ENCODE data around the gene TBC1D14. TPM values are rescaled to one million over a fixed set of nuclear protein-coding genes. Genes with fewer than 3 reads are reported as not detected.

The TBC1D14 gene
- total RNA-seq, 2 experiments from 2014 or later = 36.7 to 44.0 TPM

GRCh38 chr4:6963139-6963611, 53.5 kb downstream of the TBC1D14 start:
- intact Hi-C loops (cut with DNase I, micrococcal nuclease) = no loop called here
- H3K4me1 Mint-ChIP-seq = peaks cover 44% of the 10 kb centered on the region
- H3K9me3 Mint-ChIP-seq (ENCODE audit: low read depth) = no peaks in the 10 kb centered on the region
- no peak for DNase-seq
- no peaks in the 10 kb centered on the region for H3K27me3 Mint-ChIP-seq
- no peak overlapping the region for H3K4me3 Mint-ChIP-seq
- no peak overlapping the region for H3K27ac Mint-ChIP-seq
- CTCF ChIA-PET = interaction anchor here (0.6 to 1.9 kb wide), 3 partner anchors 9 to 76 kb away, joined by 3 to 10 read pairs (median 6); no protein-coding TSS in a partner anchor
- H3K36me3 Mint-ChIP-seq (ENCODE audit: low read depth) = no peaks in the 10 kb centered on the region
- POLR2A ChIA-PET = no interaction called here
- ATAC-seq = no peak

GRCh38 chr4:6964858-6965257, 55.2 kb downstream of the TBC1D14 start:
- ATAC-seq (no peak), DNase-seq (no peak)
- ChIA-PET POLR2A (no interaction called here), CTCF (interaction anchor here (0.6 to 1.3 kb wide), 3 partner anchors 9 to 244 kb away, joined by 3 to 6 read pairs (median 4); no protein-coding TSS in a partner anchor)
- Mint-ChIP-seq H3K36me3 (ENCODE audit: low read depth) (peaks cover 3% of the 10 kb centered on the region), H3K9me3 (ENCODE audit: low read depth) (no peaks in the 10 kb centered on the region), H3K27me3 (no peaks in the 10 kb centered on the region), H3K4me1 (peaks cover 41% of the 10 kb centered on the region), H3K4me3 (no peak overlapping the region), H3K27ac (no peak overlapping the region)
- intact Hi-C loops (cut with DNase I, micrococcal nuclease) = no loop called here

GRCh38 chr4:6965329-6965728, 55.7 kb downstream of the TBC1D14 start:
- H3K27me3 Mint-ChIP-seq = no peaks in the 10 kb centered on the region
- ATAC-seq (no peak), DNase-seq (no peak)
- no peak overlapping the region for H3K27ac Mint-ChIP-seq
- intact Hi-C loops (cut with DNase I, micrococcal nuclease) = no loop called here
- ChIA-PET POLR2A (no interaction called here), CTCF (interaction anchor here (0.6 to 1.7 kb wide), 4 partner anchors 9 to 245 kb away, joined by 3 to 7 read pairs (median 5); no protein-coding TSS in a partner anchor)
- H3K9me3 Mint-ChIP-seq (ENCODE audit: low read depth) = no peaks in the 10 kb centered on the region
- peaks cover 3% of the 10 kb centered on the region for H3K36me3 Mint-ChIP-seq (ENCODE audit: low read depth)
- H3K4me3 Mint-ChIP-seq = no peak overlapping the region
- peaks cover 41% of the 10 kb centered on the region for H3K4me1 Mint-ChIP-seq

- intact Hi-C loops (cut with DNase I, micrococcal nuclease) = no loop called here
- Mint-ChIP-seq H3K4me1 (peaks cover 29% of the 10 kb centered on the region), H3K27me3 (no peaks in the 10 kb centered on the region), H3K36me3 (ENCODE audit: low read depth) (peaks cover 3% of the 10 kb centered on the region), H3K4me3 (no peak overlapping the region), H3K9me3 (ENCODE audit: low read depth) (no peaks in the 10 kb centered on the region), H3K27ac (no peak overlapping the region)
- CTCF ChIA-PET = interaction anchor here (1.0 kb wide), 1 partner anchor 94 kb away, joined by 3 read pairs; no protein-coding TSS in a partner anchor
- ATAC-seq (no peak), DNase-seq (no peak)
- POLR2A ChIA-PET = no interaction called here
Measured at GRCh38 chr4:6967846-6968340, 58.3 kb downstream of the TBC1D14 start.

- H3K27ac Mint-ChIP-seq = no peak overlapping the region
- intact Hi-C loops (cut with DNase I, micrococcal nuclease) = no loop called here
- H3K36me3 Mint-ChIP-seq (ENCODE audit: low read depth) = peaks cover 3% of the 10 kb centered on the region
- H3K4me1 Mint-ChIP-seq = peaks cover 26% of the 10 kb centered on the region
- H3K4me3 Mint-ChIP-seq = no peak overlapping the region
- CTCF ChIA-PET = no interaction called here
- POLR2A ChIA-PET = no interaction called here
- ATAC-seq (no peak), DNase-seq (no peak)
- H3K27me3 Mint-ChIP-seq = no peaks in the 10 kb centered on the region
- H3K9me3 Mint-ChIP-seq (ENCODE audit: low read depth) = no peaks in the 10 kb centered on the region
Measured at GRCh38 chr4:6968496-6968895, 58.9 kb downstream of the TBC1D14 start.

GRCh38 chr4:6969826-6970800, 60.5 kb downstream of the TBC1D14 start:
- no peak for DNase-seq
- Mint-ChIP-seq H3K36me3 (ENCODE audit: low read depth) (peaks cover 3% of the 10 kb centered on the region), H3K9me3 (ENCODE audit: low read depth) (no peaks in the 10 kb centered on the region), H3K4me3 (no peak overlapping the region), H3K27me3 (no peaks in the 10 kb centered on the region), H3K4me1 (peaks cover 16% of the 10 kb centered on the region), H3K27ac (peak overlapping the region; percentile 49)
- no peak for ATAC-seq
- intact Hi-C loops (cut with DNase I, micrococcal nuclease) = no loop called here
- ChIA-PET POLR2A (no interaction called here), CTCF (no interaction called here)

- Mint-ChIP-seq H3K4me1 (peaks cover 10% of the 10 kb centered on the region), H3K4me3 (no peak overlapping the region), H3K27ac (no peak overlapping the region), H3K36me3 (ENCODE audit: low read depth) (peaks cover 5% of the 10 kb centered on the region), H3K27me3 (no peaks in the 10 kb centered on the region), H3K9me3 (ENCODE audit: low read depth) (no peaks in the 10 kb centered on the region)
- no peak for DNase-seq
- POLR2A ChIA-PET = no interaction called here
- intact Hi-C loops (cut with DNase I, micrococcal nuclease) = no loop called here
- CTCF ChIA-PET = interaction anchor here (0.6 to 1.8 kb wide), 4 partner anchors 9 to 42 kb away, joined by 3 to 6 read pairs (median 3); no protein-coding TSS in a partner anchor
- no peak for ATAC-seq
Measured at GRCh38 chr4:6971536-6972374, 62.1 kb downstream of the TBC1D14 start.

GRCh38 chr4:6972375-6972650, 62.7 kb downstream of the TBC1D14 start:
- no peak for ATAC-seq
- Mint-ChIP-seq H3K9me3 (ENCODE audit: low read depth) (no peaks in the 10 kb centered on the region), H3K27ac (no peak overlapping the region), H3K4me3 (no peak overlapping the region), H3K4me1 (peaks cover 10% of the 10 kb centered on the region), H3K36me3 (ENCODE audit: low read depth) (peaks cover 5% of the 10 kb centered on the region), H3K27me3 (no peaks in the 10 kb centered on the region)
- intact Hi-C loops (cut with DNase I, micrococcal nuclease) = no loop called here
- DNase-seq = no peak
- POLR2A ChIA-PET = no interaction called here
- CTCF ChIA-PET = interaction anchor here (0.6 to 1.8 kb wide), 4 partner anchors 9 to 42 kb away, joined by 3 to 6 read pairs (median 3); no protein-coding TSS in a partner anchor

GRCh38 chr4:6972911-6973310, 63.3 kb downstream of the TBC1D14 start:
- intact Hi-C loops (cut with DNase I, micrococcal nuclease) = no loop called here
- H3K27ac Mint-ChIP-seq = no peak overlapping the region
- no peak for DNase-seq
- H3K4me3 Mint-ChIP-seq = no peak overlapping the region
- H3K27me3 Mint-ChIP-seq = no peaks in the 10 kb centered on the region
- peaks cover 10% of the 10 kb centered on the region for H3K4me1 Mint-ChIP-seq
- CTCF ChIA-PET = interaction anchor here (0.6 to 2.3 kb wide), 7 partner anchors 9 to 98 kb away, joined by 3 to 11 read pairs (median 5); no protein-coding TSS in a partner anchor
- H3K36me3 Mint-ChIP-seq (ENCODE audit: low read depth) = peaks cover 5% of the 10 kb centered on the region
- no peaks in the 10 kb centered on the region for H3K9me3 Mint-ChIP-seq (ENCODE audit: low read depth)
- ATAC-seq = no peak
- POLR2A ChIA-PET = interaction anchor here (0.7 kb wide), 1 partner anchor 59 kb away, joined by 3 read pairs; no protein-coding TSS in a partner anchor

GRCh38 chr4:6974138-6974848, 64.7 kb downstream of the TBC1D14 start:
- ChIA-PET POLR2A (interaction anchor here (0.6 to 0.7 kb wide), 2 partner anchors 22 to 907 kb away, joined by 3 to 5 read pairs; no protein-coding TSS in a partner anchor), CTCF (interaction anchor here (0.6 to 2.3 kb wide), 25 partner anchors 9 to 128 kb away, joined by 3 to 16 read pairs (median 4); partner anchors contain the start of genes GRPEL1 and TADA2B)
- Mint-ChIP-seq H3K4me1 (peaks cover 10% of the 10 kb centered on the region), H3K36me3 (ENCODE audit: low read depth) (peaks cover 5% of the 10 kb centered on the region), H3K27me3 (no peaks in the 10 kb centered on the region), H3K9me3 (ENCODE audit: low read depth) (no peaks in the 10 kb centered on the region), H3K4me3 (no peak overlapping the region), H3K27ac (no peak overlapping the region)
- intact Hi-C loops (cut with DNase I, micrococcal nuclease) = loop anchor here (1.0 kb wide), 2 partner anchors 13 to 96 kb away; no protein-coding TSS in a partner anchor
- peak; percentile 90 for DNase-seq
- peak; percentile 96 for ATAC-seq
